Thymus (tissue), 11 donors: ENCODE measurements around the gene SETD5. TPM values are rescaled to one million over a fixed set of nuclear protein-coding genes. Genes with fewer than 3 reads are reported as not detected.
A peak's percentile ranks its signal among the peaks of the same experiment; 100 is the strongest.
"Not testable (repeated sequence)": the region's sequence is repeated elsewhere in the genome, so short reads cannot be mapped to it uniquely, and the experiment has no call there.

Experiments
- DNase-seq, 9 donors: peaks; one replicate each; pipeline ENCODE4 v3.0.0-alpha.2; 2013; ENCODE audit warnings: low spot score in 9 of 9, low read depth in 6 of 9, missing footprints in 1 of 9
- H3K27ac ChIP-seq, 2 donors: one replicate each; pipeline ENCODE4 v1.5.1; 2013; ENCODE audit warnings: control low read depth in 1 of 2, low read depth in 1 of 2, low read length in 1 of 2, mild to moderate bottlenecking in 1 of 2, moderate library complexity in 1 of 2
- H3K27me3 ChIP-seq, 2 donors: one replicate each; pipeline ENCODE4 v1.5.1; 2013; ENCODE audit warnings: low read length in 1 of 2; ENCODE audit not compliant: control insufficient read depth in 2 of 2, insufficient read depth in 1 of 2
- H3K36me3 ChIP-seq, 2 donors: one replicate each; pipeline ENCODE4 v1.5.1; 2013; ENCODE audit warnings: low read length in 1 of 2, mild to moderate bottlenecking in 1 of 2, moderate library complexity in 1 of 2; ENCODE audit not compliant: control insufficient read depth in 2 of 2, insufficient read depth in 2 of 2
- H3K4me1 ChIP-seq, 2 donors: one replicate each; pipeline ENCODE4 v1.5.1; 2013; ENCODE audit warnings: low read length in 2 of 2; ENCODE audit not compliant: control insufficient read depth in 2 of 2, insufficient read depth in 2 of 2
- H3K4me3 ChIP-seq, 2 donors: one replicate each; pipeline ENCODE4 v1.5.1; 2013; ENCODE audit warnings: low read length in 2 of 2, control low read depth in 1 of 2, mild to moderate bottlenecking in 1 of 2
- H3K9me3 ChIP-seq, 2 donors: one replicate each; pipeline ENCODE4 v1.5.1; 2013; ENCODE audit warnings: low read length in 1 of 2, mild to moderate bottlenecking in 1 of 2; ENCODE audit not compliant: control insufficient read depth in 2 of 2, insufficient read depth in 1 of 2
- WGBS: extraction: QIAGEN DNeasy Blood & Tissue Kit; methylation state at CpG from one replicate; pipeline ENCODE4 v1.1.7; 2013; 5-methylcytosine and 5-hydroxymethylcytosine counted together
- polyA plus RNA-seq: library from polyadenylated mRNA; stranded (reverse); fragments of 200-250 nt; gene quantifications from one replicate; pipeline ENCODE4 v1.2.3, GENCODE V29; 2013
- total RNA-seq: library from RNA; stranded (reverse); fragments of 120-200 nt; gene quantifications from one replicate; pipeline ENCODE4 v1.2.4, GENCODE V29; 2013
- donor health status: healthy.

The SETD5 gene
- total and polyA plus RNA-seq, 2 donors: 20.9 to 25.3 TPM

DNA sequence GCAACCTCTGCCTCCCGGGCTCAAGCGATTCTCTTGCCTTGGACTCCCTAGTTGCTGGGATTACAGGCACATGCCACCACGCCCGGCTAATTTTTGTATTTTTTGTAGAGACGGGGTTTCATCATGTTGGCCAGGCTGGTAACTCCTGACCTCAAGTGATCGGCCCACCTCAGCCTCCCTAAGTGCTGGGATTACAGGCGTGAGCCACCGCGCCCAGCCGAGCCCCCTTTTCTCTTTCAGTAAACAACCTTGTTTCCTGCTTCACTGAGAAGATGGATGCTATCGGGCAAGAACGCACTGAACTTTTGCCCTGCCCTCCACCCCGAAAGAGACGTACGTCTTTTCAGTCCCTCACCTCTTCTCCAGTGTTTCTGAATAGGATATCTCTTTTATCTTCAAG is 96.6 kb downstream of the SETD5 start:
- not testable (repeated sequence) for H3K27ac ChIP-seq, DNase-seq, H3K9me3 ChIP-seq, H3K36me3 ChIP-seq, H3K4me3 ChIP-seq, H3K4me1 ChIP-seq
- 97% methylated on average over 15 of the region's 15 CpGs for WGBS
- H3K27me3 ChIP-seq: peaks cover 2 to 12% of the 10 kb centered on the region in 2 donors

DNA sequence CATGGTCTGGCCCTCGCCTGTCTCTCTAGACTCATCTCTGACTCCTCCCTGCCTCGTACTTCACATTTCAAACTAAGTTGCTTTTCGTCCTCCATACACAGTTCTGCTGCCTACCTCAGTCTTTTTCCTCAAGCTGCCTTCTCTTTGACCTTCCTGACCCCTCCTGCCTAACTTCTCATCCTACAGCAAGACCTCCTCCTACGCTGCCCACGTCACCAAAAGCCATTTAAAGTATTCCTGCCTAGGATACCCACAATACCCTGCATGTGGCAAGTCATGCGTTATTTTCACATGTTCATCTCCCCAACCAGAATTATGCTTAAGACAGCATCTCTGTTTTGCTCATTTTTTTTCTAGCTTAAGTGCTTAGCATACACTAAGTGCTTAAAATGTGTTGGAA is 99.5 kb downstream of the SETD5 start:
- DNase-seq: no peak
- WGBS: 91% methylated on average over 6 of the region's 6 CpGs
- Histone ChIP-seq H3K27me3 (peaks cover 23 to 40% of the 10 kb centered on the region in 2 donors), H3K4me3 (no peak overlapping the region), H3K9me3 (no peaks in the 10 kb centered on the region), H3K4me1 (peaks cover 0 to 5% of the 10 kb centered on the region in 2 donors), H3K36me3 (no peaks in the 10 kb centered on the region), H3K27ac (no peak overlapping the region)

DNA sequence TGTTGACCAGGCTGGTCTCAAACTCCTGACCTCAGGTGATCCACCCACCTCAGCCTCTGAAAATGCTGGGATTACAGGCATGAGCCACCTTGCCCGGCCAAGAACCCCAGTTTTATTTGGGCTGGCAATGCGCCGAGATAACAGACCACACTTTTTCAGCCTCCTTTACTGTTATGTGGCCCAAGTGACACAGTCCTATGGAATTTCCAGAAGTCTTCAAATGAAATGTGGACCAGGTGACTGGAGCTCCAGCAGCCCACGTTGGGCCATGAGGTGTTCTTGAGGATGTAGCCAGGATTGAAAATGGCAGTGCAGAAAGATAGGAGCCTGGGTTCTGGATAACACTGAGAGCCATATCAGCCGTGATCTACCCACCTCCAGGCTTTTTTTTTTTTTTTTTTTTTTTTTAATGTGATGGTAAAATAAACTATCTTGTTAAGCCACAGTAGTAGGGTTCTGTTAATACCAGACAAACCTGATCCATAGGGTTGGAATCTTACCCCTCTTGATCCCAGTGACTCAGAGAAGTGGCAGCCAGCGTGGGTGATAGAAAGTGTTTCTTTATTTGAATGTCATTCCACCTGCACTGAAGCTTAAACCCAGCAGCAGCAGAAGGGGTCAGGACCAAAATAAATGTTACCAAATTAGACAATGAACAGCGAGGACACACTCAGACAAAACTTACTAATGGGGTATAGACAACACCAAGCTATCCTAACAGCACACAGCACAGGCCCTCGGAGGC is 100.6 kb downstream of the SETD5 start:
- no peaks in the 10 kb centered on the region for H3K9me3 ChIP-seq
- peaks cover 0 to 5% of the 10 kb centered on the region in 2 donors for H3K4me1 ChIP-seq
- H3K36me3 ChIP-seq: no peaks in the 10 kb centered on the region
- 94% methylated on average over 8 of the region's 8 CpGs for WGBS
- H3K27me3 ChIP-seq: peaks cover 23 to 47% of the 10 kb centered on the region in 2 donors
- H3K27ac ChIP-seq: no peak overlapping the region
- DNase-seq: no peak
- H3K4me3 ChIP-seq: no peak overlapping the region

GRCh38 chr3:9498781-9499180 is 101.4 kb downstream of the SETD5 start:
- H3K36me3 ChIP-seq: no peaks in the 10 kb centered on the region
- H3K4me3 ChIP-seq: no peak overlapping the region
- DNase-seq: no peak
- H3K9me3 ChIP-seq: no peaks in the 10 kb centered on the region
- WGBS: 94% methylated on average over 6 of the region's 6 CpGs
- H3K27ac ChIP-seq: no peak overlapping the region
- peaks cover 0 to 5% of the 10 kb centered on the region in 2 donors for H3K4me1 ChIP-seq
- peaks cover 23 to 47% of the 10 kb centered on the region in 2 donors for H3K27me3 ChIP-seq

- H3K27ac ChIP-seq: no peak overlapping the region
- no peaks in the 10 kb centered on the region for H3K9me3 ChIP-seq
- no peak for DNase-seq
- H3K4me3 ChIP-seq: no peak overlapping the region
- WGBS: 39% methylated on average over 19 of the region's 19 CpGs
- H3K27me3 ChIP-seq: peaks cover 23 to 47% of the 10 kb centered on the region in 2 donors
- H3K36me3 ChIP-seq: no peaks in the 10 kb centered on the region
- peaks cover 0 to 5% of the 10 kb centered on the region in 2 donors for H3K4me1 ChIP-seq
These were observed 102.2 kb downstream of the SETD5 start for GRCh38 chr3:9499455-9500107.

DNA sequence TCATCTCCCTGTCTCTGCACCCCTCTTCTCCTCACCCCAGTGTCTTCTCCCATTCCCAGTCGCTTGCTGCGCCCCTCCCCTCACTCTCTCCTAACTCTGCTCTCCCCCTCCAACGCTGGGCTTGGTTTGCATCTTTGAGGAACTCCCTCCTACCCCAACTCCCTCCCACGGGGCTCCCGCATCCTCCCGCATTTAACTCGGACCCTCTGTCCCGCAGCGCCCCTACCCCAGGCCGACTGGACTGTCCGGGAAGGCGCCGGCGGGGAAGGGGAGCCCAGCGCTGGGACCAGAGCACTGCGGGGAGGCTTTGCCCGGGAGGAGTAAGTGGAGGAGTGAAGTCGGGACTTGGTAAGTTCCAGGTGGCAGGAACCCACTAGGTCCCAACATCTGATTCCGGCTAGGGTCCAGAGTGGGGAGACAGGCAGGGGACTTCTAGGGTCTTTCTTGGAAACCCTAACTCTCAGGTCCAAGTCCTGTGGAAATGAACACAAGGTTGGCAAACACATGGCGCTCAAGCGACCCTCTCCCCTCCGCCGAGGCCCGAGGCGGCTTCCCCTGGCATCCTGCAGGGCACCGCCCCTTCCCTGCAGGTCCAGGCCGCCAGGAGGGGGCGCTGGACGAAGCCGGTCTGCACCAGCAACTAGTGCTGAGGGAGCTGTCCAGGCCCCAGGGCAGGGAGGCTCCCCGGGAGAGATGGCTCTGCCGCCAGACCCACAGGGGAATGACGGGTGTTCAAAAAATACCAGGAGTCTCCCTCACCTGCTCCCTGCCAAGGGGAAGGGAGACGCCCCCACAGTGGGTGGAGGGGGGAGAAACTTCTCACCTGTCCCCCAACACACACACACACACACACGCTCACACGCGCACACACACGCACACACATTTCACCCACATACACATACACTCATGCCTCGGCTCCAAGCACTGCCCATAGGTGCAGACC is 103.0 kb downstream of the SETD5 start:
- Histone ChIP-seq H3K4me1 (peaks cover 0 to 5% of the 10 kb centered on the region in 2 donors), H3K4me3 (no peak overlapping the region), H3K27ac (no peak overlapping the region), H3K27me3 (peaks cover 23 to 47% of the 10 kb centered on the region in 2 donors), H3K9me3 (no peaks in the 10 kb centered on the region), H3K36me3 (no peaks in the 10 kb centered on the region)
- 15% methylated on average over 39 of the region's 39 CpGs for WGBS
- peak; percentile 9 to 61 (median 27) for DNase-seq

GRCh38 chr3:9501226-9501625 is 103.8 kb downstream of the SETD5 start:
- Histone ChIP-seq H3K4me3 (no peak overlapping the region), H3K27me3 (peaks cover 23 to 47% of the 10 kb centered on the region in 2 donors), H3K4me1 (peaks cover 0 to 5% of the 10 kb centered on the region in 2 donors), H3K27ac (no peak overlapping the region), H3K36me3 (no peaks in the 10 kb centered on the region), H3K9me3 (no peaks in the 10 kb centered on the region)
- DNase-seq: no peak
- 90% methylated on average over 6 of the region's 6 CpGs for WGBS

GRCh38 chr3:9503283-9503682 is 105.9 kb downstream of the SETD5 start:
- Histone ChIP-seq H3K27ac (no peak overlapping the region), H3K36me3 (no peaks in the 10 kb centered on the region), H3K4me1 (peaks cover 0 to 5% of the 10 kb centered on the region in 2 donors), H3K4me3 (no peak overlapping the region), H3K9me3 (no peaks in the 10 kb centered on the region), H3K27me3 (peaks cover 26 to 54% of the 10 kb centered on the region in 2 donors)
- DNase-seq: peak; percentile 39 to 83 (median 65)
- whole genome bisulfite sequencing: 11% methylated on average over 4 of the region's 4 CpGs
